Breast epithelium (tissue), 3 donors: ENCODE results near the gene RPL36A.

Experiments used
- CTCF ChIP-seq, 3 donors: fragments of 450-650 bp; IDR thresholded peaks; one replicate each; pipeline ENCODE4 v1.5.1; 2016 to 2017; ENCODE audit warnings: antibody characterized with exemption in 3 of 3, mild to moderate bottlenecking in 3 of 3, moderate library complexity in 3 of 3
- POLR2A ChIP-seq: fragments of 450-650 bp; IDR thresholded peaks from one replicate; pipeline ENCODE4 v1.6.1; 2016; ENCODE audit warnings: antibody characterized with exemption, mild to moderate bottlenecking, moderate library complexity
- POLR2AphosphoS5 ChIP-seq, 3 donors: sonication (generic); formaldehyde crosslinking; IDR thresholded peaks; one replicate each; pipeline ENCODE4 v1.6.1; 2017; ENCODE audit warnings: antibody characterized with exemption in 3 of 3

GRCh38 chrX:101429934-101430333 is 39.1 kb downstream of the RPL36A start:
- TF ChIP-seq POLR2A (no peak), CTCF (IDR thresholded peaks at IDR 0.05) (no peak), POLR2AphosphoS5 (IDR thresholded peaks at IDR 0.05) (no peak)
